ENCODE data around the gene TSC2. TPM values are rescaled to one million over a fixed set of nuclear protein-coding genes. Genes with fewer than 3 reads are reported as not detected.
"Not testable (repeated sequence)": the region's sequence is repeated elsewhere in the genome, so short reads cannot be mapped to it uniquely, and the experiment has no call there.

The TSC2 gene
- total RNA-seq, 1 donor from 2014 or later: 242 TPM

DNA sequence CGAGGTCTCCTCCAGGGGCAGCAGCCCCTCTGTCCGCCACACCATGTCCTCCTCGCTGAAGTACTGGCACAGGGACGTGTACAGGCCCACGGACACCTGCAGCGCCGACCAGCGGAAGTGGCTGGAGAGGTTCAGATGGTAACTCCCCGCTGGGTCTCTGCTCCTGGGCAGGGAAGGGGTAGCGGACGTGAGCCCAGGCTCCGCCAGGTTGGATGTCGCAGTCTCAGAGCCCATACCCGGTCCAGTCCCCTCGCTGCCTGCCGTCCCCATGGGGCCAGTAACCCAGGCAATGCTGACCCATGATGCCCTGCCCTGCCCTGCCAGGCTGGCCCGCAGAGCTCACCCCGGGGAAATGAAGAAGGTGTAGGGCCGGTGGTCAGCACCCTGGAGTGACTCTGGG, 54.7 kb downstream of the TSC2 start:
- H3K27me3 Mint-ChIP-seq (ENCODE audit: low read depth): no peaks in the 10 kb centered on the region
- no peak for DNase-seq (ENCODE audit: low spot score in 2 of 2, unreplicated experiment in 2 of 2)
- peaks cover 8% of the 10 kb centered on the region for H3K36me3 Mint-ChIP-seq
- no peaks in the 10 kb centered on the region for H3K4me1 Mint-ChIP-seq
- H3K27ac Mint-ChIP-seq: no peak overlapping the region
- TF ChIP-seq, protein P1, sequence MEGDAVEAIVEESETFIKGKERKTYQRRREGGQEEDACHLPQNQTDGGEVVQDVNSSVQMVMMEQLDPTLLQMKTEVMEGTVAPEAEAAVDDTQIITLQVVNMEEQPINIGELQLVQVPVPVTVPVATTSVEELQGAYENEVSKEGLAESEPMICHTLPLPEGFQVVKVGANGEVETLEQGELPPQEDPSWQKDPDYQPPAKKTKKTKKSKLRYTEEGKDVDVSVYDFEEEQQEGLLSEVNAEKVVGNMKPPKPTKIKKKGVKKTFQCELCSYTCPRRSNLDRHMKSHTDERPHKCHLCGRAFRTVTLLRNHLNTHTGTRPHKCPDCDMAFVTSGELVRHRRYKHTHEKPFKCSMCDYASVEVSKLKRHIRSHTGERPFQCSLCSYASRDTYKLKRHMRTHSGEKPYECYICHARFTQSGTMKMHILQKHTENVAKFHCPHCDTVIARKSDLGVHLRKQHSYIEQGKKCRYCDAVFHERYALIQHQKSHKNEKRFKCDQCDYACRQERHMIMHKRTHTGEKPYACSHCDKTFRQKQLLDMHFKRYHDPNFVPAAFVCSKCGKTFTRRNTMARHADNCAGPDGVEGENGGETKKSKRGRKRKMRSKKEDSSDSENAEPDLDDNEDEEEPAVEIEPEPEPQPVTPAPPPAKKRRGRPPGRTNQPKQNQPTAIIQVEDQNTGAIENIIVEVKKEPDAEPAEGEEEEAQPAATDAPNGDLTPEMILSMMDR (IDR thresholded peaks at IDR 0.05; ENCODE audit: unreplicated experiment): no peak
- H3K9me3 Mint-ChIP-seq: no peaks in the 10 kb centered on the region
- no peak overlapping the region for H3K4me3 Mint-ChIP-seq

DNA sequence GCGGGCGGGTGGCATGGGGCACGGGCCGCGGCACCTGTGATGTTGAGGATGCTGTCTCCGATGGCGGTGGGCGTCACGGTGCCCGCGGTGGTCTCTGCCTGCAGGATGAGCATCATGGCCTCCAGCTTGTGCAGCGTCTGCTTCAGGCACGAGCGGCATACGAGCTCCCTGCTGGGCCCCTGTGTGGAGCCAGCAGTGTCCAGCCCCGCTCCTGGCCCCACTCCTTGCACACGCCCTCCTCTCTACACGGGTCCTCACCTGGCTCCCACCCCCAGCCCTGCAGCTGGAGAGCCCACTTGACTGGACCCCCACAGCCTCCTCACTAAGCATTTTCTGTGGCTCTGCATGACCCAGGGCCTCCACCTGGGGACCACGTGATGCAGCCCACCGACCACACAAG, 56.7 kb downstream of the TSC2 start:
- not testable (repeated sequence) for H3K4me1 Mint-ChIP-seq; H3K27me3 Mint-ChIP-seq (ENCODE audit: low read depth); H3K27ac Mint-ChIP-seq; H3K36me3 Mint-ChIP-seq; DNase-seq (ENCODE audit: low spot score in 2 of 2, unreplicated experiment in 2 of 2); H3K4me3 Mint-ChIP-seq; H3K9me3 Mint-ChIP-seq

DNA sequence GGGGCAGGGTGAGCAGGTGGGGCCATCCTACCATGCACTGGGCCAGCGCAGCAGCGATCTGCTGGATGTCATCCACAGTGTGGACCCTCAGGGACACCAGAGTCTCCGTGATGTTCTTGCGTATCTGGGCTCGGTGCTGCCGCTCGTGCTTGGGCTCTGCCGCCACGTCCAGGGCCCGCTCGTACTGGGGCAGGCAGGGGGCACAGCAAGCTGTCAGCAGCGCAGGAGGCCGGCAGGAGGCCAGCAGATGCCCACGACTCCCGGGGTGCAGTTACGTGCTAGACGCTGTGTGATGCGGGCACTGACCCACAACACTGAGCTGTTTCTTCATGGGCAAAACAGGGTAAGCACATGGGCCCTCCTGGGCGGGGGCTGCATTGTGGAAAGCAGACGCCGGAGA, 57.5 kb downstream of the TSC2 start:
- H3K36me3 Mint-ChIP-seq; H3K27ac Mint-ChIP-seq; H3K9me3 Mint-ChIP-seq; H3K4me1 Mint-ChIP-seq; H3K4me3 Mint-ChIP-seq; H3K27me3 Mint-ChIP-seq (ENCODE audit: low read depth); DNase-seq (ENCODE audit: low spot score in 2 of 2, unreplicated experiment in 2 of 2): not testable (repeated sequence)

DNA sequence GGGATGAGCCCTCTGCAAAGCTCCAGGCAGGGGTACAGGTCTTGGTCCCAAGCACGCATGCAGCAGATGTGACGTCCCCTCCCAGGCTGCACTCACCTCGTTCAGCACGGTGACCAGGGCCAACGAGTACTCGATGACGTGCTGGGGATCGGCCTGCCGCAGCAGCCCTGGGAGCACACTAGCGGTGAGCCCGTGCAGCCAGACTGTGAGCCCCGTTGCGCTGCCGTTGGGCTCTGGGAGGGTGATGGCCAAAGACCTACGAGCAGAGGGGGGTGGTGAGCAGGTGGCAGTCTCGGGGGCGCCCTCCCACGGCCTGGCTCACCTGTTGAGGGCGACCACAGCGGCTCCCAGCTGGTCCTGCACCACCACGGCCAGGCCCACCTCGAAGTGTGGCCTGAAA, 58.0 kb downstream of the TSC2 start:
- not testable (repeated sequence) for H3K4me3 Mint-ChIP-seq; DNase-seq (ENCODE audit: low spot score in 2 of 2, unreplicated experiment in 2 of 2); H3K27ac Mint-ChIP-seq; H3K4me1 Mint-ChIP-seq; H3K27me3 Mint-ChIP-seq (ENCODE audit: low read depth); H3K9me3 Mint-ChIP-seq; H3K36me3 Mint-ChIP-seq

DNA sequence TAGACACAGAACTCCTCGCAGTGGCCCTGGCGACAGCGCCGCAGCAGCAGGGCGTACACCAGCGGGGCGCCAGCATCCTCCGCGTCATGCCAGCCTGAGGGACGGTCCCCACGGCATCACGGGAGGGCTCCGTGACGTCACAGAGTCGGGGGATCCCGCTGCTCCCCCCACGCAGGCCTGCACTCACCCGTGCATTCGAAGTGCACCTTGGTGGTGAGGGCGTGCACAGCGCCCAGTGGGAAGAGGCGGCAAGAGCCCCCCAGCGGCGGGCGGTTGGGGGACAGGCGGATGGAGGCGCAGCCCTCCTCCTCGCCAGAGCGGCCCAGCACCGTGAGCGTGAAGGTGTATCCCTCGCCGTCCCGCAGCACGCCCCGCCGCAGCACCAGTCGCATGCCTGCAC, 58.4 kb downstream of the TSC2 start:
- not testable (repeated sequence) for H3K4me3 Mint-ChIP-seq; H3K27me3 Mint-ChIP-seq (ENCODE audit: low read depth); H3K4me1 Mint-ChIP-seq; H3K9me3 Mint-ChIP-seq; DNase-seq (ENCODE audit: low spot score in 2 of 2, unreplicated experiment in 2 of 2); H3K36me3 Mint-ChIP-seq; H3K27ac Mint-ChIP-seq

DNA sequence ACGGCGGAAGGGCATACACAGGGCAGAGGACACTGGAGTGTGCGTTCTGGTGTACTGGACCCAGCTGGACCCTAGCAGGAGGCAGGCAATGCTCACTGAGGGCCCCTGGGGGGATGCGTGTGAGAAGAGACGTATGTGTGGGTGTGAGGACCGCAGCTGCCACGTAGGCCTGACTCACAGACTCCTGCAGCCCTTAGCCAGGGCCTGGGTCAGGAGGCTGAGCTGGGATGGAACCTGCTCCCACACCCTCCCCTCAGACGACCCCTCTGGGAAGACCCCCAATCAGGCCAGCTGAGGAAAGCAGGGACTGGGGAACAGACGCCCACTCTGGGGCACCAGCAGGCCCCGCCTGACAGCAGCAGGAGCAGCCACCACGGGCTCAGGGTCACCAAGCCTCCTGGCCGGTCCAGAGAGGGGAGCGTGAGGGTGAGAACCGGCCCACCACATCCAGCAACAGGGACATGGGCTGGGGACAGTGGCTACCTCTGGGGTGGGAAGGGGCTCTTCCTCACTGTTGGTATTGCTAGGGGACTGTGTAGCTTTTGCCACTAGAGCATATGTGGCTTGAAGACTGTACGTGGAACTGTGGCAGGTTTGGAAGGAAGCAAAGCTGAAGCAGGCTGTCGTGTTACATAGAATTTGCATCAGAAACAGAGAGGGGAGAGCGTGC, 59.5 kb downstream of the TSC2 start:
- H3K27ac Mint-ChIP-seq; H3K4me1 Mint-ChIP-seq; H3K9me3 Mint-ChIP-seq; H3K27me3 Mint-ChIP-seq (ENCODE audit: low read depth); H3K4me3 Mint-ChIP-seq; DNase-seq (ENCODE audit: low spot score in 2 of 2, unreplicated experiment in 2 of 2); H3K36me3 Mint-ChIP-seq: not testable (repeated sequence)

DNA sequence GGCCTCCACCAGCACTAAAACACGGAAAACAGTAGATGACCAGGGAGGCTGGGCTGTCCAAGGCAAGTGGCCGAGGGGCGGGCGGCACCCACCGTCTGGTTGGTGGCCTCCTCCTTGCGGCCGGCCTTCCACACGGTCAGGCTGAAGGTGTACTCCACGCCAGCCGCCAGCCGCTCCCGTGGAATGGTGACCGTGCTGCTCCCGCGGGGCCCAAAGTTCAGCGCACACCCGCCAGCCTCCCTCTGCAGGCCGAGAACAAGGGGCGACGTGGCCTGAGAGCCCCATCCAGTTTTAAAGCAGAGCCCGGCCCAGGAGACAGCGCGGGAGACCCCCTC, 60.0 kb downstream of the TSC2 start:
- H3K9me3 Mint-ChIP-seq: not testable (repeated sequence)

DNA sequence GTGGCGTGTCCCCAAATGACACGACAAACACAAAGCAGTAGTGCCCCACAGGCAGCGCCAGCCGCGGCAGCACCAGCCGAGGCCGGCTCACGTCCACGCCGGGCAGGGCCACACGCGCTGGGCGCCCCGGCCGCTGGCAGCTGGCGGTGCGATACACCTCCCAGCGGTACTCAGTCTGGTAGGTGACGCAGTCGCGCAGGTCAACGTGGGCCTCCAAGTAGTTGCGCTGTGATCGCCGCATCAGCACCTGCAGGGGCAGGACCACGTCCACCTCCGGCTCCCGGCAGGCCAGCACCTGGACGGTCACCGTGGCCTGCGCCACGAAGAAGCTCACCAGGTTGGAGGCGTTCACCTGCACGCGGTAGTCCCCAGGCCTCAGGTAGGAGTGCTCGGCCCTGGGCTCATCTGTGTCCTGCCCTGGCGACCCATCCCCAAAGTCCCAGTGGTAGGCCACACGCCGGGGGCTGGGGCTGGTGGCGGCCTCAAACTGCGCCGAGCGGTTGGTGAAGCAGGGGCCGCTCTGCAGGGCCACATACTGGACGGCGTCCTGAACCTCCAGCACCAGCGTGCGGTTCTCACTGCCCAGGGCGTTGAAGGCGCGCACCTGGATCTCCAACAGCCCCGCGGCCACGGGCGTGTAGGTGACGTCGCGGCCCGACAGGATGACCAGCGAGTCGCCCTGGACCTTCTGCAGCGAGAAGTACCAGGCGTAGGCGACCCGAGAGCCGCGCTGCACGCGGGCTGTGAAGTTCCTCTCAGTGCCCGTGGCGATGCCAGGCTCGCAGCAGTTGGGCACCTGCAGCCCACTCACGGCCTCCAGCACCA, 60.9 kb downstream of the TSC2 start:
- not testable (repeated sequence) for H3K9me3 Mint-ChIP-seq; H3K36me3 Mint-ChIP-seq; H3K27ac Mint-ChIP-seq; H3K4me1 Mint-ChIP-seq; H3K27me3 Mint-ChIP-seq (ENCODE audit: low read depth); H3K4me3 Mint-ChIP-seq; DNase-seq (ENCODE audit: low spot score in 2 of 2, unreplicated experiment in 2 of 2)

More for the DNA sequence above, 60.0 kb downstream of the TSC2 start:
- DNase-seq (ENCODE audit: low spot score in 2 of 2, unreplicated experiment in 2 of 2); H3K4me3 Mint-ChIP-seq; H3K27ac Mint-ChIP-seq; H3K36me3 Mint-ChIP-seq; H3K27me3 Mint-ChIP-seq (ENCODE audit: low read depth); H3K4me1 Mint-ChIP-seq: not testable (repeated sequence)

DNA sequence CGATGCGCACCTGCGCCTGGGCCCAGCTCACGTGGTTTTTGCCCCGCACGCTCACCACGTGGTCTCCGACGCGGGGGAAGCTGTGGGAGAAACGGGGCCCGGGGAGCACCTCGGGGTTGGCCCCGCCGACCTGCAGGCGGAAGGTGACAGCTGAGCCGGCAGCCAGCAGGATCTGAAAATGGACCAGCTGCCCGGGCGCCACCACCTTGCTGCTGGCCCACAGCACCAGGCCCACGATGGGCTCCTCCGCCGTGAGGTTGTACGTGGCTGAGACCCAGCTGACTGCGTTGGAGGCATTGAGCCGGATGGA, 61.4 kb downstream of the TSC2 start:
- H3K4me3 Mint-ChIP-seq; H3K36me3 Mint-ChIP-seq; H3K4me1 Mint-ChIP-seq; DNase-seq (ENCODE audit: low spot score in 2 of 2, unreplicated experiment in 2 of 2); H3K27me3 Mint-ChIP-seq (ENCODE audit: low read depth); H3K27ac Mint-ChIP-seq; H3K9me3 Mint-ChIP-seq: not testable (repeated sequence)

DNA sequence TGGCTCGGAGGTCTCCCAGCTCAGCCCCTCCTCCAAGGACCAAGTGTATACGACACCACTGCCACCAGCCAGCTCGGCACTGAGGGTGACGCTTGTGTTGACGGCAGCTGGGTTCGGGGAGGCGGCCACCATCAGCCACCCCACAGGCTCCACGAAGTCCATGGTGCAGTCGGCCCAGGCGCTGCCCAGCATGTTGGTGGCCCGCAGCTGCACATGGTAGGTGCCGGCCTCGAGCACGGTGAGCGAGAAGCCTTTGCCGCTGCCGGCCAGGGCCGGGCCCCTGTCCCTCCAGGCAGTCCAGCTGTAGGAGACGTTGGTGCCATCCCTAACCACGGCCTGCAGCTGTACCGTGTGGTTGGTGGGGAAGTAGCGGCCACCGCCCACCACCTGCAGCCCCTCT, 62.1 kb downstream of the TSC2 start:
- not testable (repeated sequence) for DNase-seq (ENCODE audit: low spot score in 2 of 2, unreplicated experiment in 2 of 2); H3K4me1 Mint-ChIP-seq; H3K4me3 Mint-ChIP-seq; H3K27me3 Mint-ChIP-seq (ENCODE audit: low read depth); H3K36me3 Mint-ChIP-seq; H3K9me3 Mint-ChIP-seq; H3K27ac Mint-ChIP-seq

DNA sequence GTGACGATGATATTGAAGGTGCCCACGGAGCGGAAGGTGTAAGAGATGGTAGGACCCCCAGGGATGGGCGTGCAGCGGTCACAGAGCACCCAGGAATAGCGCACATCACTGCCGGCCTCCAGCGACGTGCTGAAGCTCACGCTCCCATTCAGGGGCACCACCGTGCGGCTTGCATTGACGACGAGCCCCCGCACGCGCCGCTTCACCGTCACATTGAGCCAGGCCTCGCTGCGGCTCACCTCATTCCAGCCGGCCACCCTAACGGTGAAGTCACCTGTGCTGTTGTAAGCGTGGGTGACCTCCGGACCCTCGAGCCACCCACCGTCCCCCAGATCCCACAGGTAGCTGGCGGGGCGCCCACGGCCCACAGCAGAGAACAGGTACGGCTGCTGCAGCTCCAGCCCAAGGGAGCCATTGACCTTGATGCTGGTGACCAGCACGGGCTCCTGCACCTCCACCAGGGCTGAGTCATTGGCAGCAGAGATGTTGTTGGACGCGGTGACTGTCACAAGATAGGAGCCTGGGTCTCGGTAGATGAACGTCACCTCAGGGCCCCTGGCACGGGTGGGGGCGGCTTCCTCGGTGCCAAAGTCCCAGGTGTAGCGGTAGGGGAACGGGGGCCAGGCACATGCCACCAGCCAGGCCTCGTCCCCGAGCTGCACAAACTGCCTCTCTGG, 62.7 kb downstream of the TSC2 start:
- not testable (repeated sequence) for DNase-seq (ENCODE audit: low spot score in 2 of 2, unreplicated experiment in 2 of 2); H3K9me3 Mint-ChIP-seq; H3K36me3 Mint-ChIP-seq; H3K27me3 Mint-ChIP-seq (ENCODE audit: low read depth); H3K27ac Mint-ChIP-seq; H3K4me3 Mint-ChIP-seq; H3K4me1 Mint-ChIP-seq

DNA sequence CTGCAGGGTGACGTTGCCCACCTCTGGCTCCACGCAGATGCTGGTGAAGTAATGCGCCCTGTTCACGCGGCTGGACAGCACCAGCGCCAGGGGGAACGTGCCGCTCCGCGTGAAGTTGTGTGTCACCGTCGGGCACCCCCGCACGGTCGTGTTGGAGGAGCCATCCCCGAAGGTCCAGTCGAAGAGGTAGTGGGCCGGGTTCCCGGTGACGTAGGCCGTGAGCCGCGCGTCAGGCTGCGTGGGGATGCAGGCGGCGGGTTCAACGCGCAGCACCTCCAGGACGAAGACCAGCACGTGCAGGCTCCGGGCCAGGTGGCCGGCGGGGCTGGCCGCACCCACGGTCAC, 63.2 kb downstream of the TSC2 start:
- H3K4me1 Mint-ChIP-seq; H3K27ac Mint-ChIP-seq; H3K27me3 Mint-ChIP-seq (ENCODE audit: low read depth); DNase-seq (ENCODE audit: low spot score in 2 of 2, unreplicated experiment in 2 of 2); H3K36me3 Mint-ChIP-seq; H3K4me3 Mint-ChIP-seq; H3K9me3 Mint-ChIP-seq: not testable (repeated sequence)
